SK-N-MC (cell line): Measurements from ENCODE around the gene ZNF737.

Experiments
- EZH2 ChIP-seq: fragments of 200-600 bp; sonication (generic); IDR thresholded peaks from one replicate; pipeline ENCODE4 v1.6.1; 2017; ENCODE audit warnings: antibody characterized with exemption
- POLR2AphosphoS5 ChIP-seq: IDR thresholded peaks from 2 replicates; pipeline ENCODE4 v1.6.1; 2012; ENCODE audit warnings: mild to moderate bottlenecking, low read depth, low read length, borderline replicate concordance

- TF ChIP-seq EZH2 (no peak), POLR2AphosphoS5 (no peak)
Observed at GRCh38 chr19:20503476-20503875, 62.1 kb downstream of the ZNF737 start.
